KMS-11 (cell line): ENCODE measurements around the gene RMDN2.

ENCODE experiments used
- H2AFZ ChIP-seq: fragments of 200-600 bp; sonication (generic); 2 replicates; pipeline ENCODE4 v1.6.1; 2016; ENCODE audit warnings: antibody characterized with exemption, mixed run types, low read depth
- H3K27ac ChIP-seq: fragments of 200-600 bp; sonication (generic); 2 replicates; pipeline ENCODE4 v1.6.1; 2016; ENCODE audit warnings: mild to moderate bottlenecking, mixed run types
- H3K27me3 ChIP-seq: fragments of 200-600 bp; sonication (generic); 2 replicates; pipeline ENCODE4 v1.6.1; 2017; ENCODE audit warnings: mild to moderate bottlenecking, low read depth, mixed run types, moderate library complexity; ENCODE audit not compliant: insufficient read depth
- H3K36me3 ChIP-seq: fragments of 200-600 bp; sonication (generic); 2 replicates; pipeline ENCODE4 v1.6.1; 2017; ENCODE audit warnings: mild to moderate bottlenecking, mixed run types; ENCODE audit not compliant: insufficient read depth
- H3K4me1 ChIP-seq: fragments of 200-600 bp; sonication (generic); 2 replicates; pipeline ENCODE4 v1.6.1; 2016; ENCODE audit warnings: mild to moderate bottlenecking, low read depth, mixed run types; ENCODE audit not compliant: poor library complexity, severe bottlenecking
- H3K4me2 ChIP-seq: fragments of 200-600 bp; sonication (generic); 2 replicates; pipeline ENCODE4 v1.7.0; 2016; ENCODE audit warnings: mild to moderate bottlenecking, mixed run types
- H3K4me3 ChIP-seq: fragments of 200-600 bp; sonication (generic); IDR thresholded peaks from 2 replicates; pipeline ENCODE4 v1.6.1; 2017; ENCODE audit warnings: low read depth, low read length, mixed read lengths; ENCODE audit not compliant: insufficient read depth
- H3K79me2 ChIP-seq: fragments of 200-600 bp; sonication (generic); 2 replicates; pipeline ENCODE4 v1.6.1; 2016; ENCODE audit warnings: low read depth, mixed run types; ENCODE audit not compliant: insufficient read depth
- H3K9ac ChIP-seq: fragments of 200-600 bp; sonication (generic); 2 replicates; pipeline ENCODE4 v1.6.1; 2016; ENCODE audit warnings: mild to moderate bottlenecking, mixed run types
- H4K20me1 ChIP-seq: fragments of 200-600 bp; sonication (generic); 2 replicates; pipeline ENCODE4 v1.6.1; 2016; ENCODE audit warnings: mild to moderate bottlenecking, mixed run types; ENCODE audit not compliant: insufficient read depth
- CTCF ChIP-seq: fragments of 200-600 bp; sonication (generic); conservative IDR thresholded peaks from 2 replicates; pipeline ENCODE4 v1.6.1; 2017; ENCODE audit warnings: low read depth, mild to moderate bottlenecking, antibody characterized with exemption, low read length, moderate library complexity, mixed read lengths

Gene RMDN2

GRCh38 chr2:37918742-37919186, 6.3 kb upstream of the RMDN2 start:
- Histone ChIP-seq H3K27me3 (no peaks in the 10 kb centered on the region), H3K27ac (no peak overlapping the region), H3K4me3 (no peak overlapping the region), H3K36me3 (no peaks in the 10 kb centered on the region), H3K4me2 (no peak overlapping the region), H2AFZ (no peak overlapping the region), H4K20me1 (no peaks in the 10 kb centered on the region), H3K4me1 (no peaks in the 10 kb centered on the region), H3K79me2 (no peaks in the 10 kb centered on the region), H3K9ac (no peak overlapping the region)
- no peak for TF ChIP-seq CTCF

- Histone ChIP-seq H2AFZ (no peak overlapping the region), H3K9ac (no peak overlapping the region), H4K20me1 (no peaks in the 10 kb centered on the region), H3K36me3 (no peaks in the 10 kb centered on the region), H3K4me3 (no peak overlapping the region), H3K27me3 (no peaks in the 10 kb centered on the region), H3K4me1 (peaks cover 5% of the 10 kb centered on the region), H3K27ac (no peak overlapping the region), H3K4me2 (no peak overlapping the region), H3K79me2 (no peaks in the 10 kb centered on the region)
- TF ChIP-seq CTCF = no peak
Observed at GRCh38 chr2:37919631-37920032, 5.5 kb upstream of the RMDN2 start.

- H2AFZ ChIP-seq = no peak overlapping the region
- no peaks in the 10 kb centered on the region for H4K20me1 ChIP-seq
- TF ChIP-seq CTCF = no peak
- H3K9ac ChIP-seq = no peak overlapping the region
- no peak overlapping the region for H3K27ac ChIP-seq
- H3K79me2 ChIP-seq = no peaks in the 10 kb centered on the region
- peaks cover 5% of the 10 kb centered on the region for H3K4me1 ChIP-seq
- no peak overlapping the region for H3K4me3 ChIP-seq
- no peaks in the 10 kb centered on the region for H3K36me3 ChIP-seq
- no peaks in the 10 kb centered on the region for H3K27me3 ChIP-seq
- no peak overlapping the region for H3K4me2 ChIP-seq
Observed at GRCh38 chr2:37920570-37920969, 4.5 kb upstream of the RMDN2 start.

GRCh38 chr2:37921781-37922180, 3.3 kb upstream of the RMDN2 start:
- no peak for TF ChIP-seq CTCF
- H2AFZ ChIP-seq = no peak overlapping the region
- H3K79me2 ChIP-seq = peaks cover 4% of the 10 kb centered on the region; the same call in 1 of the 2 replicates
- H3K36me3 ChIP-seq = no peaks in the 10 kb centered on the region
- no peak overlapping the region for H3K27ac ChIP-seq
- no peak overlapping the region for H3K4me2 ChIP-seq
- no peaks in the 10 kb centered on the region for H3K27me3 ChIP-seq
- H3K4me3 ChIP-seq = no peak overlapping the region
- no peaks in the 10 kb centered on the region for H4K20me1 ChIP-seq
- peaks cover 13% of the 10 kb centered on the region for H3K4me1 ChIP-seq
- no peak overlapping the region for H3K9ac ChIP-seq
